Measurements from ENCODE around the gene HPCAL1.

Gene HPCAL1

GRCh38 chr2:10385933-10386773, 83.4 kb downstream of the HPCAL1 start:
- no peak for DNase-seq (ENCODE audit: low read depth, low spot score)

DNA sequence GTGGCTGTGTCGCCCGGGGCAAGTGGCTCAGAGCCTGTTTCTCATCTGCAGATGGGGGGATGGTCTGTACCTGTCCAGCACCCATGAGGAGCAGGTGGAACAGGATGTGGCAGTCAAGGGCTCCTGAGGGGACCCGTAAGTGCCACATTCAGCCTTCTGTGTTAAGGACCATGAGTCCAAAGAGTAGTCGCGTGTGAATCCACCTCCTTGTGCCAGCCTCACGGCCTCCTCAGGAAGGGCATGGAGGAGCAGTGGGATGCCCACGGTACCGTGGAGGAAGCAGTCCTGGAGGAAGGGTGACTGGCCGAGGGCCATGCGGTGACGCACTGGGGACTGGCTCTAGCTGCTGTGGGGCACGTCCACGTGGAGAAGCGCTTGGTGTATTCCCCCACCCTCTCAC, 84.3 kb downstream of the HPCAL1 start:
- no peak for DNase-seq (ENCODE audit: low read depth, low spot score)

DNA sequence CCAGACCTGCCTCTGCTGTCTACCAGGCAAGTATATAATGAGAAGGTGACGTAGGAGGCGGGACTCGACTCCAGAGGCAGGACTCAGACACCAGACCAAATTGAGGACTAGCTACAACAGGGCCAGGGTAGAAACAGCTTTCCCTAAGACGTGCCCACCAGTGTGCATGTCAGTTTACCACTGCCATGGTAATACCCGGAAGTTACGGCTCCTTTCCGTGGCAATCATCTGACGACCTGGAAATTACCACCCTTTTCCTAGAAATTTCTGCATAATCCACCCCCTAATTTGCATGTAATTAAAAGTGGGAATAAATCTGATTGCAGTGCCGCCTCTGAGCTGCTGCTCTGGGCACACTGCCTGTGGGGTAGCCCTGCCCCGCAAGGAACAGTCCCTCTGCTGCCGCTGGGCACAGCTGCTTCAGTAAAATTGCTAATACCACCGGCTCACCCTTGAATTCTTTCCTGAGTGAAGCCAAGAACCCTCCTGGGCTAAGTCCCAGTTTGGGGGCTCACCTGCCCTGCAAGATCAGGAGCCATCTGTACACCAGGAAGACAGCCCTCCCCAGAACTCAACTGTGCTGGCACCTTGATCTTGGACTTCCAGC, 86.4 kb downstream of the HPCAL1 start:
- no peak for DNase-seq (ENCODE audit: low read depth, low spot score)

- DNase-seq (ENCODE audit: low read depth, low spot score) = no peak
Observed at GRCh38 chr2:10389573-10389972, 86.9 kb downstream of the HPCAL1 start.

GRCh38 chr2:10390369-10390801, 87.7 kb downstream of the HPCAL1 start:
- DNase-seq (ENCODE audit: low read depth, low spot score) = no peak

- DNase-seq (ENCODE audit: low read depth, low spot score) = no peak
Observed at GRCh38 chr2:10392100-10392499, 89.4 kb downstream of the HPCAL1 start.

- no peak for DNase-seq (ENCODE audit: low read depth, low spot score)
Observed at GRCh38 chr2:10392548-10392947, 89.8 kb downstream of the HPCAL1 start.

- no peak for DNase-seq (ENCODE audit: low read depth, low spot score)
Observed at GRCh38 chr2:10392951-10393639, 90.4 kb downstream of the HPCAL1 start.

GRCh38 chr2:10393640-10393982, 90.9 kb downstream of the HPCAL1 start:
- DNase-seq (ENCODE audit: low read depth, low spot score) = no peak

DNA sequence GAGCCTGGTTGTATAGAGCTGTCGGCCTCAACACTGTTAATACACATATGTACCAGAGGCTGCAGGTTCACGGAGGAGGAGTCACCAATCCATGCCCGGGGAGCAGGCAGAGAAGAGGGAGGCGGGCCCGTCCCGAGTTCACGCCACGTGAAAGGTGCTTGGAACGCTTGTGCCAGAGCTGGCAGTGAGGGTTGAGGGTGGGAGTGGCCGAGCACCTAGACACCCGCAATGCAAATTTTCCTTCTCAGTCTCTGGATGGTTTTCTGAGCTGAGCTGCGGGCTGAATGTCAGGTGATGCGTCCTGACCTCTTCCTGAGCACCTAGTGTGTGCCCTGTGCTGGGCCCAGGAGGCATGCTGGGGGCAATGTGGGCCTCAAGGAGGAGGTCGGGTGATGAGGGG, 93.2 kb downstream of the HPCAL1 start:
- DNase-seq (ENCODE audit: low read depth, low spot score) = no peak

GRCh38 chr2:10396464-10396863, 93.8 kb downstream of the HPCAL1 start:
- DNase-seq (ENCODE audit: low read depth, low spot score) = no peak

- no peak for DNase-seq (ENCODE audit: low read depth, low spot score)
Observed at GRCh38 chr2:10397297-10397875, 94.7 kb downstream of the HPCAL1 start.

- no peak for DNase-seq (ENCODE audit: low read depth, low spot score)
Observed at GRCh38 chr2:10397878-10398277, 95.2 kb downstream of the HPCAL1 start.

DNA sequence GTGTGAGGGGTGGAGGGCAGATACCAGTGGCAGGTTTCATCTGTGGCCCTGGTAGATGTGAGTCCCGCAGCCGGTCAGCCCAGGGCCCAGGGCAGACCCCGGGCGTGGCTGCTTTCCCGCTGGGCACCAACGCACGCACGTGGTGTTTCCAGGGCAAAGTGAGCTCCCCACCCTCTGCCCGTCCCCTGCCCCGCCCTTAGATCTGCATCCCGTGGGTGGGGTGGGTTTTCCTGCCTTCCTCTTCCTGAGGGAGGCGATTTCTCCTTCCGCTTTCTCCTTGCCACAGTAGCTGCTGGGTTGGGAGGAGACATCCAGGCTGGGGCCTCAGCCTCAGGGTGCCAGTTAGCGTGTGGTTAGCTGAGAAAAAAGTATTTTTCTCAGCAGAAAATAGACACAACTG, 95.8 kb downstream of the HPCAL1 start:
- no peak for DNase-seq (ENCODE audit: low read depth, low spot score)

- no peak for DNase-seq (ENCODE audit: low read depth, low spot score)
Observed at GRCh38 chr2:10399358-10399757, 96.7 kb downstream of the HPCAL1 start.

- DNase-seq (ENCODE audit: low read depth, low spot score) = no peak
Observed at GRCh38 chr2:10400002-10400401, 97.3 kb downstream of the HPCAL1 start.

DNA sequence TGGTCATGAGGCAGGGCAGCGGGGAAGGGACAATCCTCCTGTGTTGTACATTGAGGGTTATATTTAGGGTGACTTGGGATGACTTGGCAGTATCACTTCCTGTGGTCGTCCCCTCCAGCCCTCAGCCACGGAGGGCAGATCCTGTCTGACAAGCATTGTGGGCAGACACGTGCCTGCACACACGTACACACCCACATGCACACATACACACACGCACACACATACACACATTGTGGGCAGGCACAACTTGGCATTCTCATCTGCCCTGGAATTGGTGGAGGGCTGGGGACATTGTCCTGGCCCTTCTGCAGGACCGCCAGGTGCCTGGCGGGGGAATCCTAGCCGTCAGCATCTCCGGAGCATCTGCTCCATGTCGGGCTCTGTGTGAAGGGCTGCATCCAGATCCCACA, 97.9 kb downstream of the HPCAL1 start:
- DNase-seq (ENCODE audit: low read depth, low spot score) = no peak

DNA sequence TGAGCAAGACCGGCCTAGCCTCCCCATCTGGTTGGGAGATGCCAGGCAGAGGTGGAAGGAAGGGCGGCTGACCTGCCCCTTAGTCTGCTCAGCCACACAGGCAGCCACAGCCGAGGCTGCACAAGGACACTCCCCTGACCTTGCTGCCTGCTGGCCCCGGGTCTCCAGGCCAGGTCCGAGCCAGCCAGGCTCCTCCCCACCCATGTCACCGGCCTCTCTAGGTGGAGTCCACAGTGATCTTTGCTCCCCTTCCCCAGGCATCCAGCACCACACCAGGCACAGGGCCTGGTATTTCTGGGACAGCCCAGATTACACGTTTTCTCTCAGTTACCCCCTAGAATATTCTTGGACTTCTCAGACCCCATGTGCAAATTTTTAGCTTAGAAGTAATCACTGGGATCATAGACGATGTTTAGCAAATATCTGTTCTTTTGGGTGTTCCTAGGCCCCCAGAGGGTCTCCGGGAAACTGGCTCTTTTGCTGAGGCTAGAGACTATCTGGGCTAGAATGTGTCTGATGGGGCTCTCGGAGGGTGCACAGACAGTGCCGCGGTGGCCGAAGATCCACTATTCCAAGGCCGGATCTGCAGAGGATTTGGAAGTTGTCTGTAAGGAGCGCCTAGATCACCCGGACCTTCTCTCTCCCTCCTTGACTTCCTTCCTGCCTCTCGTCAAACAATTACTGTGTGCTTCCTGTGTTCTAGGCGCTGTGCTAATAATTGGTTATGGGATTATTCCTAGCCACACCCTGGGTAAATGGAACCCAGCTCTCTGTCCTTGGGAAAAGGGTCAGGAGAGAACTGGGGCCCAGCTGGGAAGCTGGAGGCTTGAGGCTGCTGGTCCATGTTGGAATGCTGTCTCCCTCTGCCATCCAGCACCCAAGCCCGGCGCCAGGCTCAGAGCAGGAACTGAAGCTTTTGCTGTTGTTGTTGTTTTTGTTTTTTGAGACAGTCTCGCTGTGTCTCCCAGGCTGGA, 98.6 kb downstream of the HPCAL1 start:
- DNase-seq (ENCODE audit: low read depth, low spot score) = no peak

GRCh38 chr2:10402062-10402585, 99.4 kb downstream of the HPCAL1 start:
- DNase-seq (ENCODE audit: low read depth, low spot score) = no peak

DNA sequence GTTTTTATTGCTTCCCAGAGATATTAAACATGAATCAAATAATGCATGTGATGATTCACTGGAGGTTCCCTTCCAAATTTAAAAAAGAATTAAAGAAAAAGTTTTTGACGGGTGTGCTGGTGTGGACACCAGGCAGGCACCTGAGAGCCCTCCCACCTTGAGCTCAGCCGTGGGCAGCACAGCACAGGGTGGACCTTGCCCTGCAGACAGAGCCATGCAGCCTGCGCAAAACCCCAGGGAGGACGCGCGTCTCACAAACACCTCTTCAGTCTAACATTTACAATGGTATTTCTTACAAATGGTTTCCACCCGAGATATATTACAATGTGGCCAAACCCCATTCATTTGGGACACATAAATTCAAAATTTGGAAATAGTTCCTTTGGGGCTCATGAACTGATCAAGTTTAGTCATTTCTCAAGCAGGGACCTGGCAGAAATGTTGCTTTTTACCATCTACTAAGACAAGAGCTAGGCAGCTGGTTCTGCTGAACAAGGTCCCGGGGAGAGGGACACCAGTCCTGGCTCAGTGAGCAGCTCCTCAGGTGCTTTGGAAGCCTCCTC, 100.0 kb downstream of the HPCAL1 start:
- no peak for DNase-seq (ENCODE audit: low read depth, low spot score)
